IMR-90 (cell line): ENCODE measurements around the gene MRPL44. TPM values are rescaled to one million over a fixed set of nuclear protein-coding genes. Genes with fewer than 3 reads are reported as not detected.

Experiments used
- ATAC-seq: fragments of 200-7000 bp; cut with Tn5 transposase; 2 replicates; pipeline ENCODE4 v1.9.1; 2020; ENCODE audit warnings: low read depth, mild to moderate bottlenecking, moderate library complexity
- BruUV-seq: library from RNA; stranded (reverse); fragments of 400-500 nt; replicated peaks from 2 replicates; lab custom pipeline; 2021; lab: Mats Ljungman, UMichigan
- CTCF ChIA-PET: fragments of 300-600 bp; formaldehyde crosslinking; extraction: SDS; loops from one replicate; lab custom pipeline; 2021; ENCODE audit warnings: antibody characterized with exemption; lab: Yijun Ruan, JAX
- POLR2A ChIA-PET: fragments of 300-600 bp; sonication (Branson Sonifier 250); formaldehyde crosslinking; loops from one replicate; lab custom pipeline; 2022; ENCODE audit warnings: antibody characterized with exemption; ENCODE audit not compliant: unreplicated experiment; lab: Charles Lee
- DNase-seq: peaks from one replicate; pipeline ENCODE4 v3.0.0; 2013
- H2AFZ ChIP-seq: replicated peaks from 2 replicates; pipeline ENCODE3; 2013; ENCODE audit warnings: low read length, mild to moderate bottlenecking; ENCODE audit not compliant: poor library complexity
- H2AK5ac ChIP-seq: 2 replicates; pipeline ENCODE4 v1.6.1; 2013; ENCODE audit warnings: low read depth, low read length, inconsistent platforms
- H2AK9ac ChIP-seq: replicated peaks from 2 replicates; pipeline ENCODE3; 2013; ENCODE audit warnings: mild to moderate bottlenecking, low read depth, low read length, moderate library complexity; ENCODE audit not compliant: poor library complexity
- H2BK120ac ChIP-seq: 2 replicates; pipeline ENCODE4 v1.6.1; 2013; ENCODE audit warnings: low read depth, low read length, inconsistent platforms
- H2BK15ac ChIP-seq: 3 replicates; pipeline ENCODE4 v1.6.1; 2013; ENCODE audit warnings: low read depth, low read length, inconsistent platforms
- H2BK20ac ChIP-seq: 2 replicates; pipeline ENCODE4 v1.6.1; 2013; ENCODE audit warnings: low read depth, mild to moderate bottlenecking, inconsistent platforms, low read length, moderate library complexity
- H2BK5ac ChIP-seq: 2 replicates; pipeline ENCODE4 v1.6.1; 2013; ENCODE audit warnings: mild to moderate bottlenecking, low read depth, low read length, inconsistent platforms; ENCODE audit not compliant: poor library complexity, severe bottlenecking
- H3K14ac ChIP-seq: replicated peaks from 2 replicates; pipeline ENCODE4 v1.6.1; 2013; ENCODE audit warnings: low read depth, low read length, inconsistent platforms
- H3K18ac ChIP-seq: 2 replicates; pipeline ENCODE4 v1.6.1; 2013; ENCODE audit warnings: low read depth, low read length, control low read depth
- H3K23ac ChIP-seq: 2 replicates; pipeline ENCODE4 v1.6.1; 2013; ENCODE audit warnings: low read depth, low read length, inconsistent platforms
- H3K27ac ChIP-seq: 2 replicates; pipeline ENCODE4 v1.5.1; 2013; ENCODE audit warnings: mild to moderate bottlenecking, control low read depth, low read length; ENCODE audit not compliant: insufficient read depth
- H3K27me3 ChIP-seq: 2 replicates; pipeline ENCODE4 v1.6.1; 2013; ENCODE audit warnings: low read length; ENCODE audit not compliant: control insufficient read depth, insufficient read depth
- H3K36me3 ChIP-seq: 2 replicates; pipeline ENCODE4 v1.6.1; 2013; ENCODE audit warnings: low read length, mixed read lengths; ENCODE audit not compliant: control insufficient read depth, insufficient read depth
- H3K4ac ChIP-seq: 2 replicates; pipeline ENCODE4 v1.6.1; 2013; ENCODE audit warnings: low read depth, low read length, inconsistent platforms
- H3K4me1 ChIP-seq: 2 replicates; pipeline ENCODE4 v1.6.1; 2013; ENCODE audit warnings: low read length, mixed read lengths; ENCODE audit not compliant: control insufficient read depth, insufficient read depth
- H3K4me2 ChIP-seq: 2 replicates; pipeline ENCODE4 v1.6.1; 2013; ENCODE audit warnings: low read depth, mild to moderate bottlenecking, control low read depth, low read length, moderate library complexity
- H3K4me3 ChIP-seq: 2 replicates; pipeline ENCODE4 v1.5.1; 2013; ENCODE audit warnings: low read depth, mild to moderate bottlenecking, control low read depth, low read length, moderate library complexity; ENCODE audit not compliant: insufficient read depth
- H3K56ac ChIP-seq: 2 replicates; pipeline ENCODE4 v1.6.1; 2013; ENCODE audit warnings: low read length, inconsistent platforms; ENCODE audit not compliant: insufficient read depth; ENCODE audit errors: extremely low read depth
- H3K79me1 ChIP-seq, 2 experiments: 2 replicates each; pipeline ENCODE4 v1.6.1; 2013; ENCODE audit warnings: low read length in 2 of 2, inconsistent platforms in 1 of 2, low read depth in 1 of 2
- H3K9ac ChIP-seq: 2 replicates; pipeline ENCODE4 v1.6.1; 2013; ENCODE audit warnings: low read depth, low read length, control low read depth
- H3K9me1 ChIP-seq: 2 replicates; pipeline ENCODE4 v1.6.1; 2013; ENCODE audit warnings: low read length, inconsistent platforms; ENCODE audit not compliant: insufficient read depth
- H3K9me3 ChIP-seq: 2 replicates; pipeline ENCODE4 v1.6.1; 2013; ENCODE audit warnings: low read length; ENCODE audit not compliant: control insufficient read depth, insufficient read depth
- H4K20me1 ChIP-seq: 2 replicates; pipeline ENCODE4 v1.6.1; 2013; ENCODE audit warnings: low read length, inconsistent platforms; ENCODE audit not compliant: insufficient read depth
- H4K5ac ChIP-seq: 2 replicates; pipeline ENCODE4 v1.6.1; 2013; ENCODE audit warnings: mild to moderate bottlenecking, low read depth, low read length, control low read depth
- H4K8ac ChIP-seq, 2 experiments: 2 replicates each; pipeline ENCODE4 v1.6.1; 2013; ENCODE audit warnings: low read depth in 2 of 2, low read length in 2 of 2, control low read depth in 1 of 2, inconsistent platforms in 1 of 2
- H4K91ac ChIP-seq: 2 replicates; pipeline ENCODE4 v1.6.1; 2013; ENCODE audit warnings: low read depth, low read length, inconsistent platforms; ENCODE audit not compliant: insufficient read depth
- CTCF ChIP-seq: conservative IDR thresholded peaks from 2 replicates; pipeline ENCODE4 v1.5.1; 2012; ENCODE audit warnings: mild to moderate bottlenecking, low read depth, low read length, improper control_type of control experiment
- RAD21 ChIP-seq: IDR thresholded peaks from 2 replicates; pipeline ENCODE4 v1.6.1; 2012; ENCODE audit warnings: low read length, improper control_type of control experiment
- RCOR1 ChIP-seq: IDR thresholded peaks from 2 replicates; pipeline ENCODE4 v1.6.1; 2012; ENCODE audit warnings: mild to moderate bottlenecking, low read length, improper control_type of control experiment; ENCODE audit not compliant: insufficient replicate concordance
- USF2 ChIP-seq: fragments of 150-350 bp; IDR thresholded peaks from 2 replicates; pipeline ENCODE4 v1.6.1; 2017; ENCODE audit warnings: mild to moderate bottlenecking, antibody characterized with exemption, low read length, low read depth
- WGBS, 2 experiments: methylation state at CpG; one replicate each; pipeline versions ENCODE4 v1.1.5 to v1.1.7; 2013; ENCODE audit warnings: missing lambda C conversion rate in 2 of 2; ENCODE audit not compliant: insufficient read length in 1 of 2; ENCODE audit errors: extremely low coverage in 2 of 2; 5-methylcytosine and 5-hydroxymethylcytosine counted together
- dilution Hi-C: fragments of 300-500 bp; cut with HindIII; formaldehyde crosslinking; loops from one replicate; pipeline ENCODE4 v1.14.3; 2018; ENCODE audit warnings: low sequenced_read_pairs; ENCODE audit not compliant: unreplicated experiment
- in situ Hi-C: fragments of 300-500 bp; cut with MboI; formaldehyde crosslinking; loops from 3 replicates; pipeline ENCODE4 v1.14.3; 2019; ENCODE audit warnings: low sequenced_read_pairs, inconsistent platforms, mixed read lengths
- intact Hi-C: fragments of 100-400 bp; cut with micrococcal nuclease; formaldehyde crosslinking; loops from 2 replicates; pipeline ENCODE4 v1.10.0; 2022
- polyA plus RNA-seq, 3 experiments: library from polyadenylated mRNA; depleted of rRNA; stranded (reverse); fragments of >200 nt; gene quantifications; 2 replicates each; pipeline ENCODE4 v1.2.3, GENCODE V29; 2012; ENCODE audit warnings: low replicate concordance in 1 of 3
- total RNA-seq: library from RNA; depleted of rRNA; stranded (reverse); fragments of >200 nt; gene quantifications from 2 replicates; pipeline ENCODE4 v1.2.3, GENCODE V29; 2012

The MRPL44 gene
- total and polyA plus RNA-seq, 2 of the 4 experiments (the other 2 are of a cell fraction) = 18.6 to 20.1 TPM

- no CpG with 5 or more reads among the region's 6 CpGs for whole genome bisulfite sequencing, 2 experiments
- CTCF ChIA-PET = no interaction called here
- H3K18ac ChIP-seq = no peak overlapping the region; the same call in 1 of the 2 replicates
These were observed 24.2 kb upstream of the MRPL44 start for GRCh38 chr2:223932816-223933800.

More at GRCh38 chr2:223932816-223933800, 24.2 kb upstream of the MRPL44 start:
- Histone ChIP-seq H2BK20ac (no peak overlapping the region), H3K27ac (no peak overlapping the region), H4K8ac (no peak overlapping the region), H2BK5ac (no peak overlapping the region), H4K91ac (no peak overlapping the region), H2AK9ac (no peak overlapping the region), H2AK5ac (no peak overlapping the region), H3K4me2 (no peak overlapping the region), H3K79me1 (peaks cover 27 to 76% of the 10 kb centered on the region in 2 experiments), H3K9me3 (no peaks in the 10 kb centered on the region), H3K9me1 (peaks cover 17% of the 10 kb centered on the region), H2BK15ac (no peak overlapping the region), H3K23ac (no peak overlapping the region; the same call in 1 of the 2 replicates), H2BK120ac (no peak overlapping the region), H3K4me3 (no peak overlapping the region), H3K56ac (no peak overlapping the region), H3K27me3 (no peaks in the 10 kb centered on the region), H3K36me3 (no peaks in the 10 kb centered on the region), H4K20me1 (peaks cover 45% of the 10 kb centered on the region), H3K4ac (no peak overlapping the region; the same call in 1 of the 2 replicates), H3K4me1 (peaks cover 23% of the 10 kb centered on the region), H3K14ac (no peak overlapping the region), H2AFZ (no peak overlapping the region), H4K5ac (no peak overlapping the region), H3K9ac (0 out of 2 replicates have a peak overlapping the region, but pooled peaks have one; percentile 31)
- POLR2A ChIA-PET = no interaction called here
- no TSS peak for BruUV-seq
- dilution Hi-C loops (no loop called here), intact Hi-C loops (no loop called here), in situ Hi-C loops (no loop called here)
- TF ChIP-seq RAD21 (no peak), USF2 (no peak), CTCF (no peak), RCOR1 (no peak)
- ATAC-seq (no peak), DNase-seq (no peak)
